Measurements from ENCODE around the gene PSMB4. TPM values are rescaled to one million over a fixed set of nuclear protein-coding genes. Genes with fewer than 3 reads are reported as not detected.

Gene PSMB4
- total RNA-seq, 1 experiment from 2014 or later = 345 TPM

- Histone ChIP-seq H2AFZ (no peak overlapping the region), H4K20me1 (ENCODE audit: insufficient read depth) (peaks cover 1% of the 10 kb centered on the region; the same call in 1 of the 2 replicates), H3K79me2 (ENCODE audit: low read depth) (no peaks in the 10 kb centered on the region), H3K4me1 (replicated peaks; ENCODE audit: insufficient read depth) (no peaks in the 10 kb centered on the region), H3K9me3 (ENCODE audit: insufficient read depth, low read depth) (no peaks in the 10 kb centered on the region), H3K27ac (no peak overlapping the region), H3K36me3 (ENCODE audit: low read depth) (peaks cover 3% of the 10 kb centered on the region; the same call in 1 of the 2 replicates), H3K4me2 (no peak overlapping the region), H3K4me3 (no peak overlapping the region), H3F3A (ENCODE audit: insufficient read depth, low read depth) (no peaks in the 10 kb centered on the region), H3K9me2 (ENCODE audit: insufficient read depth) (no peaks in the 10 kb centered on the region), H3K27me3 (ENCODE audit: insufficient read depth, low read depth) (no peaks in the 10 kb centered on the region)
- TF ChIP-seq CTCF (conservative IDR thresholded peaks at IDR 0.05) (no peak), EZH2 (IDR thresholded peaks at IDR 0.05; ENCODE audit: low read depth) (no peak)
- no peak for DNase-seq
- ChIA-PET POLR2A (ENCODE audit: unreplicated experiment) (no interaction called here), CTCF (interaction anchor here (0.6 kb wide), 2 partner anchors 115 to 283 kb away, joined by 6 read pairs; no protein-coding TSS in a partner anchor)
- intact Hi-C loops (cut with micrococcal nuclease; ENCODE audit: unreplicated experiment) = no loop called here
- BruUV-seq (replicated peaks) = no TSS peak
These were observed 16.9 kb downstream of the PSMB4 start for GRCh38 chr1:151416231-151416630.

GRCh38 chr1:151418081-151418480, 18.7 kb downstream of the PSMB4 start:
- H3K27ac ChIP-seq = no peak overlapping the region
- H3K4me2 ChIP-seq = no peak overlapping the region
- H3K4me1 ChIP-seq (replicated peaks; ENCODE audit: insufficient read depth) = no peaks in the 10 kb centered on the region
- H4K20me1 ChIP-seq (ENCODE audit: insufficient read depth) = no peaks in the 10 kb centered on the region
- H3K4me3 ChIP-seq = no peak overlapping the region
- no peaks in the 10 kb centered on the region for H3K79me2 ChIP-seq (ENCODE audit: low read depth)
- H3K9me3 ChIP-seq (ENCODE audit: insufficient read depth, low read depth) = no peaks in the 10 kb centered on the region
- CTCF ChIA-PET = interaction anchor here (0.6 kb wide), 2 partner anchors 19 to 114 kb away, joined by 3 to 7 read pairs; no protein-coding TSS in a partner anchor
- no peak overlapping the region for H2AFZ ChIP-seq
- no peaks in the 10 kb centered on the region for H3K9me2 ChIP-seq (ENCODE audit: insufficient read depth)
- POLR2A ChIA-PET (ENCODE audit: unreplicated experiment) = no interaction called here
- DNase-seq = no peak
- TF ChIP-seq EZH2 (IDR thresholded peaks at IDR 0.05; ENCODE audit: low read depth) (no peak), CTCF (conservative IDR thresholded peaks at IDR 0.05) (no peak)
- no peaks in the 10 kb centered on the region for H3F3A ChIP-seq (ENCODE audit: insufficient read depth, low read depth)
- no peaks in the 10 kb centered on the region for H3K27me3 ChIP-seq (ENCODE audit: insufficient read depth, low read depth)
- no TSS peak for BruUV-seq (replicated peaks)
- intact Hi-C loops (cut with micrococcal nuclease; ENCODE audit: unreplicated experiment) = no loop called here
- H3K36me3 ChIP-seq (ENCODE audit: low read depth) = peaks cover 3% of the 10 kb centered on the region; the same call in 1 of the 2 replicates

- Histone ChIP-seq H3K9me3 (ENCODE audit: insufficient read depth, low read depth) (no peaks in the 10 kb centered on the region), H3K79me2 (ENCODE audit: low read depth) (no peaks in the 10 kb centered on the region), H2AFZ (no peak overlapping the region), H3F3A (ENCODE audit: insufficient read depth, low read depth) (0 out of 2 replicates have a peak, but pooled peaks cover 3% of the 10 kb centered on the region), H3K9me2 (ENCODE audit: insufficient read depth) (no peaks in the 10 kb centered on the region), H3K4me1 (replicated peaks; ENCODE audit: insufficient read depth) (no peaks in the 10 kb centered on the region), H4K20me1 (ENCODE audit: insufficient read depth) (0 out of 2 replicates have a peak, but pooled peaks cover 2% of the 10 kb centered on the region), H3K4me3 (no peak overlapping the region), H3K4me2 (no peak overlapping the region), H3K36me3 (ENCODE audit: low read depth) (peaks cover 3% of the 10 kb centered on the region; the same call in 1 of the 2 replicates), H3K27me3 (ENCODE audit: insufficient read depth, low read depth) (no peaks in the 10 kb centered on the region), H3K27ac (no peak overlapping the region)
- no peak for TF ChIP-seq CTCF (conservative IDR thresholded peaks at IDR 0.05)
- TF ChIP-seq EZH2 (IDR thresholded peaks at IDR 0.05; ENCODE audit: low read depth) = no peak
- ChIA-PET CTCF (interaction anchor here (0.6 kb wide), 1 partner anchor 593 kb away, joined by 6 read pairs; no protein-coding TSS in a partner anchor), POLR2A (ENCODE audit: unreplicated experiment) (no interaction called here)
- no TSS peak for BruUV-seq (replicated peaks)
- intact Hi-C loops (cut with micrococcal nuclease; ENCODE audit: unreplicated experiment) = no loop called here
- DNase-seq = no peak
These were observed 20.4 kb downstream of the PSMB4 start for GRCh38 chr1:151419819-151420218.
